ENCODE data around the gene SRP68. TPM values are rescaled to one million over a fixed set of nuclear protein-coding genes. Genes with fewer than 3 reads are reported as not detected.
"Not testable (repeated sequence)": the region's sequence is repeated elsewhere in the genome, so short reads cannot be mapped to it uniquely, and the experiment has no call there.

Gene SRP68
- total RNA-seq, 1 experiment from 2014 or later = 55.3 TPM

DNA sequence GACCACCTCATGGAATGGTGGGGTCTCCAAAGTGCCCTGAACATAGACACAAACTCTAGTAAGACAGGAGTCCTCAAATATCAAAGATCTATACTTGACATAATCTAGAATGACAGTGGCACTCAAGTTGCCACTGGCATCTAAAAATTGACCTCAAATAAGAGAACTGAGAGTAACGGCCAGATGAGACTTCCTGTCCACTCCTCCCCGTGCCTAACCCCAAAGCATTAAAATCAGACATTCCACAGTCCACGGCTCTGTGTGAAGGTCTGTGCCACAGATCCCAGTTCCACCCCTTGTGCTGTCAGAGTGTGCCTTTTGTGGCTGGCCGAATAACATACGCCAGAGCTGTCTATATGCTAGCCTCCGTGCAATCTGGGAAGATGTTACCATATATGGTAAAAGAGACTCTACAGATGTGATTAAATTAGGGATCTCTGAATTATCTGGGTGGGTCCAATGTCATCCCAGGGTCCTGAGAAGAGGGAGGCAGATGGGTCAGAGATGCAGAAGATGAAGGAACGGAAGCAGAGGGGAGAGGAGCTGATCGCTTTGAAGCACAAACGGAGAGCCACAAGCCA lies 24.2 kb downstream of the SRP68 start:
- no peak for DNase-seq (ENCODE audit: low read depth)

- DNase-seq (ENCODE audit: low read depth) = no peak
Observed at GRCh38 chr17:76046064-76046463, 26.3 kb downstream of the SRP68 start.

DNA sequence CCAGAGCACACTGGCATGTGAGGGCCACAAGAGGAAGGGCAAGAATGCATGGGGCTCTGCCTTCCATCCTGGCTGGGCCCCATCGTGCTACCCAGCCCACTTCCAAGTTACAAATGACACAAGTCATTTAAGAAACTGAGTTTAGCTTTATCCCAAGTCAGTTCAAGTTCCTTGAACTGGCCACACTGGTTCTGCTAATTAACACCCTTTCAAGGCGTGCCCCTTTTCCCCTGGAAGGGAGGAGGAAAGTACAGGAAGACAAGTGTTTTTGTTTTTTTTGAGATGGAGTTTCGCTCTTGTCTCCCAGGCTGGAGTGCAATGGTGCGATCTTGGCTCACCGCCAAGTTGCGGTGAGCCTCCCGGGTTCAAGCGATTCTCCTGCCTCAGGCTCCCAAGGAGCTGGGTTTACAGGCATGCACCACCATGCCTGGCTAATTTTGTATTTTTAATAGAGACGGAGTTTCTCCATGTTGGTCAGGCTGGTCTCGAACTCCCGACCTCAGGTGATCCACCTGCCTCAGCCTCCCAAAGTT lies 27.8 kb downstream of the SRP68 start:
- DNase-seq (ENCODE audit: low read depth) = not testable (repeated sequence)

DNA sequence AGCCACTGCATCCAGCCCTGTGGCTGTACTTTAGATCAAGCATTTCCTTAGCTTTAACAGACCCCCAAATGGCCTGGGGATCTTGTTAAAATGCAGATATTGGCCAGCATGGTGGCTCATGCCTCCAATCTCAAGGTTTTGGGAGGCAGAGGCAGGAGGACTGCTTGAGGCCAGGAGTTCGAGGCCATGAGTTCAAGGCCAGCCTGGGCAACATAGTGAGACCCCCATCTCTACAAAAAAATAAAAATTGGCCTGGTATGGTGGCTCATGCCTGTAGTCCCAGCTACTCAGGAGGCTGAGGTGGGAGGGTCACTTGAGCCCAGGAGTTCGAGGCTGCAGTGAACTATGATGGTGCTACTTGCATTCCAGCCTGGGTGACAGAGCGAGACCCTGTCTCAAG lies 29.4 kb downstream of the SRP68 start:
- not testable (repeated sequence) for DNase-seq (ENCODE audit: low read depth)

DNA sequence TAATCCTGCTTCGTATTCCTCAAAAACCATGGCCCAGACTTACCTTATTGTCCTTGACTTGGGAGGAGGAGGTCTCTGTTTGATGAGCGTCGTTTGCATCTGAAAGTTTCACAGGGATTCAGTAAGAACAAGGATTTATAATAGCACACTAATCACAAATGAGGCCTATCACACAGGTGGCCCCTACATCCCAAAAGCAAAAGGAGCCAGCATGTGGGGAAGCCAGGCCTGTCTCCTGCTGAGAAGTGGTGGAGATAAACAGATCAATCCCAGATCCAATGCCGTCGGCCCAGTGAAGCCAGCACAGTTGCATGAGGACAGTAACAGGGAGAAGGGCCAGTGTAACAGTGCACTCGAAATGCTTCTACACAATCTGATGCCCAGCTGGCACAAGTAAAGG lies 31.9 kb downstream of the SRP68 start:
- no peak for DNase-seq (ENCODE audit: low read depth)

- DNase-seq (ENCODE audit: low read depth) = no peak
Observed at GRCh38 chr17:76039121-76039520, 33.2 kb downstream of the SRP68 start.

DNA sequence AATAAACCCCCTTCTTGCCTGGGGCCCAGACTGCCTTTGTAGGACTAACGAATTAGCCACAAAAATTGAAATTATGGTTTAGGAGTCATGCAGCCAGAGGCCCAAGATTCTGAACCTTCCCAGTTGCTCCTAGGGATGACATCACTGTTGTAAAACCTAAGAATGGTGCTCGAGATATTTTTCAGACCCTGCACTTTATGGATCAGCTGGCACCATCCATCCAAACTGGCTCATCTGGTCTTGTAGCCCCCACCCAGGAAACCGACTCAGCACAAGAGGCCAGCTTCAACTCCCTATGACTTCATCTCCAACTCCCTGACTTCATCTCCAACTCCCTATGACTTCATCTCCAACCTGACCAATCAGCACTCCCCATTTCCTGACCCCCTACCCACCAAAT lies 34.3 kb downstream of the SRP68 start:
- no peak for DNase-seq (ENCODE audit: low read depth)

- DNase-seq (ENCODE audit: low read depth) = no peak
Observed at GRCh38 chr17:76036497-76037261, 35.6 kb downstream of the SRP68 start.

- DNase-seq (ENCODE audit: low read depth) = no peak
Observed at GRCh38 chr17:76034428-76035350, 37.6 kb downstream of the SRP68 start.

GRCh38 chr17:76033139-76033538 lies 39.2 kb downstream of the SRP68 start:
- DNase-seq (ENCODE audit: low read depth) = no peak

- DNase-seq (ENCODE audit: low read depth) = no peak
Observed at GRCh38 chr17:76032780-76033108, 39.6 kb downstream of the SRP68 start.

DNA sequence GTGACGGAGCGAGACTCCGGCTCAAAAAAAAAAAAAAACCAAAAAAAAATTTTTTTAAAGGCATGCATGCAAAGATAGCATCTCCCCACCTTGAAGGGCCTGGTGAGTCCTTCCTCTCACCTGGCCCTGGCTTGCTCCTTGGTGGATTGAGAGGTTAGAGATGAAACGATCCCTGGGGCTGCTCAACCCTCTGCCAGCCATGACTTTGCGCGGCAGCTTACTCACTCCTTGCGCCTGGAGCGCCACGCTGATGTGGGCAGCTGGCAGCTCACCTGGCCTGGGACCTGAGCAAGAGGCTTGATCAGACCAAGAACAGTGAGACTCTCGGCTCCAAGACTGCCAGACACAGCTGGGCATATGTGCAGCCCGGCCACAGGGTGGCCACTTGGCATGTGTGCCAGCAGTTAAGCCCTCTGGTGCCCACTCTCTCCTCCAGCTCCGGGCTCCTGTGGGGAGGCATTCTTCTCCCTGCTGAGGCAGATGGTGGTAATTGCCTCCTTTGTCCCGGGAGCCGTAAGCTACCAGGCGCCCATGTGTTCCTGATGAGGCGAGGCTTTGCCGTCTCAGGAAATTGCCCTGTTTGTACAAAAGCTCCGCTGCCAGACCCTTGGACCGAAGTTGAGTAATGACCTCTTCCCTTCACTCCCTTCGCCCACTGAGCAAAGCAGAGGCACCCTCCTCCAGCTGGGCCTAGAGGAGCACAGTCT lies 40.1 kb downstream of the SRP68 start:
- no peak for DNase-seq (ENCODE audit: low read depth)

- no peak for DNase-seq (ENCODE audit: low read depth)
Observed at GRCh38 chr17:76027159-76027839, 45.0 kb downstream of the SRP68 start, which contains the start of gene EVPL. Gene EVPL, minus strand, starts transcription at chr17:76027306. Its CDS starts 108 bp downstream, at chr17:76027198.

DNA sequence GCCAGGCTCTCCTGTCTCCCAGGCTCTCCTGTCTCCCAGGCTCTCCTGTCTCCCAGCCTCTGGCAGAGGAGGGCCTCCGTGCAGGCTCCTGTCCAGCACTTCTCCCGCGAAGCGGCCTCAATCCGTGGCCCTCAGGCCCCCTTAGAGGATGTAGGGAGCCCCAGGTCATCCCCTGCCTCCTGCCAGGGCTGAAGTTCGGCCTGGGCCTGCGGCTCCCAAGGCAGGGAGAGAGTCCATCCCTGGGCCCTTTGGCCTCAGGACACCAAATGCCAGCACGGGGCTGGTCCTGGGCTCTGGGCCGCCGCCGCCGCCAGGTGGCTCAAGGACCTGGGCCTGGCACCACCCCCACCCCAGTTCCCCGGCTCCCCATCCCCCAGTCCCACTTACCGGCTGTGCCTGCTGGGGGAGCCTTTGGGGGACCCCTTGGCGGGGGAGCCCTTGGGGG lies 45.6 kb downstream of the SRP68 start:
- DNase-seq (ENCODE audit: low read depth) = no peak

GRCh38 chr17:76025294-76025693 lies 47.0 kb downstream of the SRP68 start:
- no peak for DNase-seq (ENCODE audit: low read depth)

DNA sequence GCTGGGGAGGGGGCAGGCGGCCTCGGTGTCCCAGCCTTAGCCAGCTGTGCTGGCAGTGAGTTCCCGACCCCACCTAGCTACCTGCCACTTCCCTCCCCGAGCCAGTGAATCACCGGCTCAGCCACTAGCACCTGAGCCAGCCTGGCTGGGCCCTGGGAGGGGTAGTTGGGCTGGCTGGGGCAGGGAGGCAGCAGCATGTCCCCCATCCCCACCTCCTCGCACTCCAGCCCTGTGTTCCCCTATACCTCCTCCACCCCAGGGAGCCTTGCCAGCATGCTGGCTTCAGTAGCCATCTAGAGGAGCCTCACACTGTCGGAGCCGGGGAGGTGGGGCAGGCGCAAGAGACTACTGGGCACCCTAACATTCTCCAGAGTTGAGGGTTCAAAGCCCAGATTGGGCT lies 48.0 kb downstream of the SRP68 start:
- no peak for DNase-seq (ENCODE audit: low read depth)

DNA sequence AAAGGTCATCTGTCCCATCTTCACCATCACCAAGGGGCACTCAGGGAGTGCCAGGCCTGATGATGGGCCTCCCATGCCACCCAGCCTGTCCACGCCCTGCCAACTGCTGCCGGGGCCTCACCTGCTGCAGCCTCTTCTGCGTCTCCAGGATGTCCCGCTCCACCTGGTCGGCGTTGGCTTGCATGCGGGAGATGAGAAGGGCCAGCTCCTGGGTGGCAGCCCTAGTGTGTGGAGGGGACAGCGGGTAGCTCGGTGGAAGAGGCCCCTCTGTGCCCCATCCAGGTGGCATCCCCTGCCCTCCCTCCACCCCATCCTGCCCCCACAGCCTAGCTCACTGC lies 48.4 kb downstream of the SRP68 start:
- no peak for DNase-seq (ENCODE audit: low read depth)

GRCh38 chr17:76022973-76023899 lies 49.1 kb downstream of the SRP68 start:
- no peak for DNase-seq (ENCODE audit: low read depth)

DNA sequence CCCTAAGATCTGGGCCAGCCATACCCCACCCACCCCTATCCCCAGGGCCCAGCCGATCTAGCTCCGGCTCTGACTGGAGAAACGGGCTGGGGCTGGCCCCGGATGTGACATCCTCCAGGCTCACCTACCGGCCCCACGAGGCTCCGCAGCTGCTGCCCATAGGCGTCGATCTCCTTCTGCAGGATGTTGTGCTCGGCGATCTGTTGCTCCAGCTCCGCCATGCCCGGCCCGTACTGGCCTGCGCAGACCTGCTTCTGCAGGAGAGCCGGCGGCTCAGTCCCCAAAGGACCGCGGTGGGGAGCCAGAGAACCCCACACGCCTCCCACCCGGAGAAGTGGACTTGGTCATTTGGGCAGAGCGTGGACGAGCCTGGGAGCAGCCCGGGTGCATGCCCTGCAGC lies 50.0 kb downstream of the SRP68 start:
- DNase-seq (ENCODE audit: low read depth) = no peak

Measured in HT1080 (cell line).